ENCODE data around the gene THBS4. TPM values are rescaled to one million over a fixed set of nuclear protein-coding genes. Genes with fewer than 3 reads are reported as not detected.

Gene THBS4
- 1 to 10 TPM; 4.7 to 6.7 TPM for total RNA-seq

DNA sequence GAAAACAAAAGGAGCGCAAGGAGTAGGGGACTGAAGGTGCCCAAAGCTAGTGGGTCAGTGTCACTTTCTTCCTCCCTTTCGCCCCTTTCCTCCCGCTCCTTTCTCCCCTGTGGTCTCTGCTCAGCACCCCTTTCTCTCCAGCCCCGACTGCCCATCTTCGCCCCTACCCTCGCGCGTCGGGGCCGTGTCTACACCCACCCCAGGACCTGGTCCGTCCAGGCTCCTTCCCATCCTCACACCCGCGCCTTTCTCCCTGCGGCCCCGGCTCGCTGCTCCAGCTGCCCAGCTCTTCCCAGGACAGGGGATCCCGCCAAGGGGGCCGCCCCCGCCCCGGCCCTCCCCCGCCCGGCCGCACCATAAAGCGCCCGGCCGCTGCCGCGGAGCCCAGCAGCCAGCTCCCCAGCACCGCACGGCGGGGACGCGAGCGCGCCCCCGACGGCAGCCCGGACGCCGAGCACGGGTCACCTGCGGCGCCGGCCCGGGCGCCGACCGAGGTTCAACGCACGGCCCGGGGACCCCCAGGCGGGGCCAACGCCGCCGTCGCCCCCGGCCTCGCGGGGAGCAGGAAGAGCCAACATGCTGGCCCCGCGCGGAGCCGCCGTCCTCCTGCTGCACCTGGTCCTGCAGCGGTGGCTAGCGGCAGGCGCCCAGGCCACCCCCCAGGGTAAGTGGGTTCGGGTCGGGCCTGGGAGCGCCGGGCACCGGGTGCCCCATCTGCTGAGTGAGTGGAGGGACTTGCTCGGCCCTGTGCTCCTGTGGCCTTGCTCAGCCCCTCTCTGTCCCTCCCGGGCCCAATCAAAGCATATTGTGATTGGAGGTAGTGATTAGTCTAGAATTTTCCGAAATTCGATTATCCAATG is at the start of gene THBS4:
Gene THBS4 (plus strand): TSS at position 387 of the 860 bp plus-strand sequence. CDS start 190 bp downstream, at position 577.
- ATAC-seq (replicated peaks in 1 of 2) (peak; percentile 36 to 50), DNase-seq (peak; percentile 13 to 36)
- Mint-ChIP-seq H3K9me3 (no peaks in the 10 kb centered on the region), H3K36me3 (ENCODE audit: insufficient read depth in 2 of 2) (peaks cover 0 to 3% of the 10 kb centered on the region in 2 donors), H3K27me3 (ENCODE audit: low read depth) (peaks cover 67% of the 10 kb centered on the region), H3K4me1 (ENCODE audit: low read depth) (peaks cover 51% of the 10 kb centered on the region), H3K27ac (no peak within 1 kb of the TSS), H3K4me3 (peak within 1 kb of the TSS; percentile 73 to 82)

DNA sequence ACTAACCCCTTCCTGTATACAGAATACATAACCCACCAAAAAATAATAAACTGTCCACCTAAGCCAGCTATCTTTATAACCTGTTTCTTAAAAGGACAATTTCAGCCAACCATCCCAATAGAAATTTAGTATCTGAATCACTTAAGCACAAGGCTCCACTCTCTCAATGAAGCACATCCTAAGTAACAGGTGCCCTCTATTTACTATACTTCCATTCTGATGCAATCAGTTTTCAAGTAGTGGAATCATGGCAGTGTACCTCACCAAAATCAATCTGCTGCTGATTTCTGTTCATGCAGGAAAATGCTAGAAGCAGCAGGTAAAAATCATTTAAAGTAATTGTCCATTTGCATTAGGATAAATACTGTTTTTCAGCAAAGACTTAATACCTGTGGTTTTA is 48.9 kb upstream of the THBS4 start:
- Mint-ChIP-seq H3K36me3 (ENCODE audit: insufficient read depth in 2 of 2) (peaks cover 10 to 49% of the 10 kb centered on the region in 2 donors), H3K4me3 (peak overlapping the region; percentile 7 to 83), H3K9me3 (no peaks in the 10 kb centered on the region), H3K27ac (peak overlapping the region; percentile 93), H3K27me3 (ENCODE audit: low read depth) (no peaks in the 10 kb centered on the region), H3K4me1 (ENCODE audit: low read depth) (peaks cover 73% of the 10 kb centered on the region)
- ATAC-seq (replicated peaks in 1 of 2) (no peak), DNase-seq (no peak)

GRCh38 chr5:79990205-79990597 is 44.9 kb upstream of the THBS4 start:
- Mint-ChIP-seq H3K9me3 (peaks cover under 1 to 3% of the 10 kb centered on the region in 2 donors), H3K27me3 (ENCODE audit: low read depth) (no peaks in the 10 kb centered on the region), H3K4me3 (peak overlapping the region; percentile 90 to 98), H3K36me3 (ENCODE audit: insufficient read depth in 2 of 2) (peaks cover 14 to 31% of the 10 kb centered on the region in 2 donors), H3K27ac (peak overlapping the region; percentile 99), H3K4me1 (ENCODE audit: low read depth) (peaks cover 59% of the 10 kb centered on the region)
- ATAC-seq (replicated peaks in 1 of 2), result peak; percentile 78 to 82
- DNase-seq, result peak in 1 of 2 donors; percentile 39

- Mint-ChIP-seq H3K27ac (peak within 1 kb of the TSS; percentile 99), H3K9me3 (peaks cover 2 to 3% of the 10 kb centered on the region in 2 donors), H3K4me1 (ENCODE audit: low read depth) (peaks cover 53% of the 10 kb centered on the region), H3K36me3 (ENCODE audit: insufficient read depth in 2 of 2) (peaks cover 16 to 28% of the 10 kb centered on the region in 2 donors), H3K4me3 (peak within 1 kb of the TSS; percentile 90 to 98), H3K27me3 (ENCODE audit: low read depth) (no peaks in the 10 kb centered on the region)
- ATAC-seq (replicated peaks in 1 of 2) (peak; percentile 82 to 87), DNase-seq (peak; percentile 91 to 93)
Observed at GRCh38 chr5:79990598-79991507, 44.3 kb upstream of the THBS4 start, which contains the start of gene MTX3. TSS of gene MTX3 (minus strand) at chr5:79991262. CDS start at chr5:79991238, 24 bp downstream.

GRCh38 chr5:79992891-79993657 is 42.1 kb upstream of the THBS4 start:
- H3K4me3 Mint-ChIP-seq, result no peak overlapping the region
- peaks cover 13 to 15% of the 10 kb centered on the region in 2 donors for H3K36me3 Mint-ChIP-seq (ENCODE audit: insufficient read depth in 2 of 2)
- ATAC-seq (replicated peaks in 1 of 2), result no peak
- no peak for DNase-seq
- peaks cover 2 to 3% of the 10 kb centered on the region in 2 donors for H3K9me3 Mint-ChIP-seq
- no peak overlapping the region for H3K27ac Mint-ChIP-seq
- H3K27me3 Mint-ChIP-seq (ENCODE audit: low read depth), result no peaks in the 10 kb centered on the region
- peaks cover 43% of the 10 kb centered on the region for H3K4me1 Mint-ChIP-seq (ENCODE audit: low read depth)

DNA sequence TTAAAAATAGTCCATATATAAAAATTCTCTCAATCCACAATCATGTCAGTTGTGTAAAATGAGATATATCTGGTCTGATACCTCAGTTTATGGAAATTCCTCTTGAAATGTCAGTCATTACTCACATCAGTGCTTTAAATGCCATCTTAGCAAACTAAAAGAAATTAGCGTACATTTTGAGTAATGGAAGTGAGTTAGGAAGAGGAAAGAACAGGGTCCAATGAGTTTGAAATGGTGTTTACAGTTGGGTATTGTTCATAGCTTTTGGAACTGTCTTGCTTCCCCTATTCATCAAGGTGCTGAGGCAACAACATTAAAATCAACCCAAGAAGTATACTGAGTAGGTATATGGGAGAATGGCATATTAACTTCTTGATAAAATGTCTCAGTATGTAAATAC is 35.4 kb upstream of the THBS4 start:
- peaks cover 0 to 2% of the 10 kb centered on the region in 2 donors for H3K9me3 Mint-ChIP-seq
- H3K4me3 Mint-ChIP-seq, result no peak overlapping the region
- no peak overlapping the region for H3K27ac Mint-ChIP-seq
- no peaks in the 10 kb centered on the region for H3K4me1 Mint-ChIP-seq (ENCODE audit: low read depth)
- no peaks in the 10 kb centered on the region for H3K27me3 Mint-ChIP-seq (ENCODE audit: low read depth)
- ATAC-seq (replicated peaks in 1 of 2) (no peak), DNase-seq (no peak)
- peaks cover 1 to 5% of the 10 kb centered on the region in 2 donors for H3K36me3 Mint-ChIP-seq (ENCODE audit: insufficient read depth in 2 of 2)

DNA sequence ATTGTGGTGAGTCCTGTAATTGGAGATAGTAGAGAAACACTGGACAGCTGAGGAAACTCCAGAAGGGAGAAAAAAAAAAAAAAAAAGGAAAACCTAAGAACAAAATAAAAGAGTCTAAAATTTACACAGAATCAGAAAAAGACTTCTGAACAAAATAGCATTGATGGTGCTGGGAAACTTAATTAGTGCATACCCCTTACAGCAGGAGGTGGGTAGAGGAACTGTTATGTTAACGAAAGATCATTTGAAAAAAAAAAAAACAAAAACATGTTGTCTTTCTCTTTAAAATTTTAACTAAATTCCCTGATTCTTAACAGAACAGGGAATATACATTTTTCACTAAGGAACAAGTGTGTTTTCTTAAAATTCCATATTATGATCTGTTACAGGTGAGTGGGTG is 32.5 kb upstream of the THBS4 start:
- no peaks in the 10 kb centered on the region for H3K4me1 Mint-ChIP-seq (ENCODE audit: low read depth)
- H3K27me3 Mint-ChIP-seq (ENCODE audit: low read depth), result no peaks in the 10 kb centered on the region
- ATAC-seq (replicated peaks in 1 of 2) (no peak), DNase-seq (no peak)
- H3K4me3 Mint-ChIP-seq, result no peak overlapping the region
- H3K36me3 Mint-ChIP-seq (ENCODE audit: insufficient read depth in 2 of 2), result peaks cover 0 to 3% of the 10 kb centered on the region in 2 donors
- no peak overlapping the region for H3K27ac Mint-ChIP-seq
- H3K9me3 Mint-ChIP-seq, result no peaks in the 10 kb centered on the region

DNA sequence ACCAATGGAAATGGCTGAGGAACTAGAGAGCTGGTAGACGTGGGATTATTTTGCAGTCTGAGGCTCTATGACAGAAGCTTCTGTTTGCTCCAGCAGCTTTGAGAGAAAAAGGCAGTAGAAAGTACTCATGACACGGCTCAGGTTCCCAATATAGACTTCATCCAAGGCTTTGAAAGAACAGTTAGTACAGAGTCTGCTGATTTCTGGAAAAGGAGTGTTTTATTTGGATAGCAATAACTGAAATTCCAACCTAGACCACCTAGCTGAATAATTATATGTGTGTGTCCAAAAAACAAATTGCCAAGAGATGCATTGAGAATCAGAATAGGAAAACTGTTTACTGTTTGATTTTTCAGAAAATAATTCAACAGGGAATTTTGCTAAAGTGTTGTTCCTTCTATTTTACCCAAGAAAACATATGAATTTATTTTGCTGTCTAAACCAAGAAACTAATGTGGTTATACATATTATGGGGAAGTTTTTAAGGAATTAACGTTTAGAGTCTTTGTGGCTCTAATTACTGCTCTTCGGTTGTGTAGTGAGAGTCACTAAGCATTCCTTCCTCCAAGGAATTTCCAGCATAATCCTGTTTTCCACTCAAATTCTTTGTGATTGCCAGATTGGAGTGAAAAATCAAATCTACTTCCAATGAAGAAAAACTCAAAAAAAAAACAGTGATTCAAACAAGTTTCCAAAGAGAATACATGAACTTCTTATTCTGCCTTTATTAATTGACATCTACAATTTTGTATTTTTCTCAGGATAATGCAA is 26.0 kb upstream of the THBS4 start:
- Mint-ChIP-seq H3K36me3 (ENCODE audit: insufficient read depth in 2 of 2) (peaks cover 0 to 1% of the 10 kb centered on the region in 2 donors), H3K4me1 (ENCODE audit: low read depth) (no peaks in the 10 kb centered on the region), H3K27ac (no peak overlapping the region), H3K9me3 (no peaks in the 10 kb centered on the region), H3K4me3 (no peak overlapping the region), H3K27me3 (ENCODE audit: low read depth) (no peaks in the 10 kb centered on the region)
- DNase-seq, result no peak
- no peak for ATAC-seq (replicated peaks in 1 of 2)

DNA sequence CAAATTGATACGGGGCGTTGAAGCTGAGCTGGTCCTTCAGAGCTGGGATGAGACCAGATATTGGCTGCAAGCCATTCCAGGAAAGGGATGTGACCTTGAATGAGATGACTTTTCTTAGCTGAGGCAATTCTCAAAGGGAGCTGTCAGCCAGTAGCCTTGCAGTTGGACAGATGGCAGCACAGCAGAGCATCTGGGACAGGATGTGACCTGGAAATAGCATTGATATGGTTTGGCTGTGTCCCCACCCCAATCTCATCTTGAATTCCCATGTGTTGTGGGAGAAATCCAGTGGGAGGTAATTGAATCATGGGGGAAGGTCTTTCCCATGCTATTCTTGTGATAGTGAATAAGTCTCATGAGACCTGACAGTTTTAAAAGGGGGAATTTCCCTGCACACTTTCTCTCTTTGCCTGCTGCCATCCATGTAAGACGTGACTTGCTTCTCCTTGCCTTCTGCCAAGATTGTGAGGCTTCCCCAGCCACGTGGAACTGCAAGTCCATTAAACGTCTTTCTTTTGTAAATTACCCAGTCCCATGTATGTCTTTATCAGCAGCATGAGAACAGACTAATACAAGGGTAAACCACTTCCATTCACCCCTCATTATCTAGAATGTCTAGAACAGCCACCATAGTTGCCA is 24.3 kb upstream of the THBS4 start:
- Mint-ChIP-seq H3K4me3 (no peak overlapping the region), H3K4me1 (ENCODE audit: low read depth) (peaks cover under 1% of the 10 kb centered on the region), H3K27ac (no peak overlapping the region), H3K9me3 (no peaks in the 10 kb centered on the region), H3K27me3 (ENCODE audit: low read depth) (no peaks in the 10 kb centered on the region), H3K36me3 (ENCODE audit: insufficient read depth in 2 of 2) (no peaks in the 10 kb centered on the region)
- DNase-seq (no peak), ATAC-seq (replicated peaks in 1 of 2) (no peak)

GRCh38 chr5:80025069-80025468 is 10.1 kb upstream of the THBS4 start:
- Mint-ChIP-seq H3K4me3 (no peak overlapping the region), H3K9me3 (no peaks in the 10 kb centered on the region), H3K36me3 (ENCODE audit: insufficient read depth in 2 of 2) (no peaks in the 10 kb centered on the region), H3K27me3 (ENCODE audit: low read depth) (peaks cover 12% of the 10 kb centered on the region), H3K4me1 (ENCODE audit: low read depth) (peaks cover 7% of the 10 kb centered on the region), H3K27ac (no peak overlapping the region)
- ATAC-seq (replicated peaks in 1 of 2) (no peak), DNase-seq (no peak)

- Mint-ChIP-seq H3K27ac (no peak overlapping the region), H3K4me3 (no peak overlapping the region), H3K4me1 (ENCODE audit: low read depth) (peaks cover 16% of the 10 kb centered on the region), H3K27me3 (ENCODE audit: low read depth) (peaks cover 12% of the 10 kb centered on the region), H3K36me3 (ENCODE audit: insufficient read depth in 2 of 2) (no peaks in the 10 kb centered on the region), H3K9me3 (no peaks in the 10 kb centered on the region)
- DNase-seq, result no peak
- no peak for ATAC-seq (replicated peaks in 1 of 2)
Observed at GRCh38 chr5:80026841-80027240, 8.3 kb upstream of the THBS4 start.

Measured in activated T-cell treated with anti-CD3 and anti-CD28 coated beads, Interleukin-2, amount 50 U/mL, for 72 hours (primary cell).